Urinary bladder (tissue), 4 donors: Measurements from ENCODE around the gene ZBTB24. TPM values are rescaled to one million over a fixed set of nuclear protein-coding genes. Genes with fewer than 3 reads are reported as not detected.

ENCODE experiments used
- DNase-seq: peaks from one replicate; pipeline ENCODE4 v3.0.0-alpha.2; 2015; ENCODE audit errors: extremely low spot score
- H3K27ac ChIP-seq: one replicate; pipeline ENCODE4 v1.5.1; 2013; ENCODE audit warnings: low read depth, mild to moderate bottlenecking, moderate library complexity
- H3K36me3 ChIP-seq: one replicate; pipeline ENCODE4 v1.6.1; 2013; ENCODE audit warnings: mild to moderate bottlenecking, moderate library complexity; ENCODE audit not compliant: insufficient read depth
- H3K4me1 ChIP-seq: one replicate; pipeline ENCODE4 v1.6.1; 2013; ENCODE audit warnings: mild to moderate bottlenecking, moderate library complexity; ENCODE audit not compliant: insufficient read depth
- H3K4me3 ChIP-seq: one replicate; pipeline ENCODE4 v1.5.1; 2013; ENCODE audit warnings: low read depth, low read length
- WGBS: extraction: QIAGEN DNeasy Blood & Tissue Kit; methylation state at CpG from one replicate; pipeline ENCODE4 v1.1.7; 2013; 5-methylcytosine and 5-hydroxymethylcytosine counted together
- polyA plus RNA-seq: library from polyadenylated mRNA; stranded (reverse); fragments of 200-250 nt; gene quantifications from one replicate; pipeline ENCODE4 v1.2.3, GENCODE V29; 2013
- total RNA-seq: library from RNA; depleted of rRNA; stranded (reverse); fragments of >200 nt; gene quantifications from one replicate; pipeline ENCODE4 v1.2.3, GENCODE V29; 2014
- donor health status: healthy with polysubstance abuse.
- donor health status: healthy.

The ZBTB24 gene
- total and polyA plus RNA-seq, 2 donors: 4.3 to 12.0 TPM

GRCh38 chr6:109488001-109488400, 5.0 kb upstream of the ZBTB24 start:
- no peak for DNase-seq
- Histone ChIP-seq H3K36me3 (no peaks in the 10 kb centered on the region), H3K27ac (no peak overlapping the region), H3K4me3 (no peak overlapping the region), H3K4me1 (no peaks in the 10 kb centered on the region)

- no peak overlapping the region for H3K4me3 ChIP-seq
- H3K4me1 ChIP-seq: peaks cover under 1% of the 10 kb centered on the region
- H3K36me3 ChIP-seq: no peaks in the 10 kb centered on the region
- 80% methylated on average over 1 of the region's 1 CpG for WGBS
- no peak for DNase-seq
- no peak overlapping the region for H3K27ac ChIP-seq
Observed at GRCh38 chr6:109486068-109486467, 3.0 kb upstream of the ZBTB24 start.

GRCh38 chr6:109485266-109485935, 2.4 kb upstream of the ZBTB24 start:
- Histone ChIP-seq H3K27ac (no peak overlapping the region), H3K36me3 (no peaks in the 10 kb centered on the region), H3K4me1 (peaks cover 3% of the 10 kb centered on the region), H3K4me3 (no peak overlapping the region)
- WGBS: 54% methylated on average over 3 of the region's 3 CpGs
- DNase-seq: no peak

- H3K36me3 ChIP-seq: peaks cover 2% of the 10 kb centered on the region
- no peak for DNase-seq
- 34% methylated on average over 3 of the region's 3 CpGs for WGBS
- no peak overlapping the region for H3K4me3 ChIP-seq
- H3K27ac ChIP-seq: peak overlapping the region; percentile 77
- H3K4me1 ChIP-seq: peaks cover 3% of the 10 kb centered on the region
Observed at GRCh38 chr6:109484122-109484521, 1.1 kb upstream of the ZBTB24 start.

- Histone ChIP-seq H3K4me3 (peak overlapping the region; percentile 100), H3K36me3 (peaks cover 2% of the 10 kb centered on the region), H3K27ac (peak overlapping the region; percentile 77), H3K4me1 (peaks cover 3% of the 10 kb centered on the region)
- 2% methylated on average over 6 of the region's 6 CpGs for WGBS
- DNase-seq: no peak
Observed at GRCh38 chr6:109483735-109484057, 677 bp upstream of the ZBTB24 start.

GRCh38 chr6:109480993-109481480, 2.0 kb downstream of the ZBTB24 start:
- WGBS: 96% methylated on average over 7 of the region's 7 CpGs

GRCh38 chr6:109478841-109479624, 4.0 kb downstream of the ZBTB24 start:
- WGBS: 81% methylated on average over 5 of the region's 5 CpGs
- Histone ChIP-seq H3K27ac (no peak overlapping the region), H3K4me3 (no peak overlapping the region), H3K4me1 (peaks cover 5% of the 10 kb centered on the region), H3K36me3 (peaks cover 2% of the 10 kb centered on the region)
- no peak for DNase-seq

More at GRCh38 chr6:109480993-109481480, 2.0 kb downstream of the ZBTB24 start:
- peaks cover 5% of the 10 kb centered on the region for H3K4me1 ChIP-seq
- no peak for DNase-seq
- no peak overlapping the region for H3K27ac ChIP-seq
- no peak overlapping the region for H3K4me3 ChIP-seq
- H3K36me3 ChIP-seq: peaks cover 2% of the 10 kb centered on the region

- Histone ChIP-seq H3K4me1 (peaks cover 5% of the 10 kb centered on the region), H3K27ac (no peak overlapping the region), H3K4me3 (no peak overlapping the region), H3K36me3 (peaks cover 2% of the 10 kb centered on the region)
- DNase-seq: no peak
- WGBS: 85% methylated on average over 9 of the region's 9 CpGs
Observed at GRCh38 chr6:109478222-109478805, 4.7 kb downstream of the ZBTB24 start.

- no peak for DNase-seq
- Histone ChIP-seq H3K4me1 (peaks cover 5% of the 10 kb centered on the region), H3K4me3 (no peak overlapping the region), H3K36me3 (peaks cover 2% of the 10 kb centered on the region), H3K27ac (no peak overlapping the region)
- WGBS: 57% methylated on average over 2 of the region's 2 CpGs
Observed at GRCh38 chr6:109477725-109478124, 5.3 kb downstream of the ZBTB24 start.

GRCh38 chr6:109477184-109477583, 5.8 kb downstream of the ZBTB24 start:
- DNase-seq: no peak
- WGBS: 98% methylated on average over 2 of the region's 2 CpGs
- peaks cover 2% of the 10 kb centered on the region for H3K36me3 ChIP-seq
- H3K27ac ChIP-seq: no peak overlapping the region
- H3K4me3 ChIP-seq: no peak overlapping the region
- peaks cover 5% of the 10 kb centered on the region for H3K4me1 ChIP-seq

- Histone ChIP-seq H3K27ac (no peak overlapping the region), H3K4me1 (peaks cover 2% of the 10 kb centered on the region), H3K36me3 (peaks cover 2% of the 10 kb centered on the region), H3K4me3 (no peak overlapping the region)
- 85% methylated on average over 2 of the region's 2 CpGs for WGBS
- DNase-seq: no peak
Observed at GRCh38 chr6:109475625-109476024, 7.4 kb downstream of the ZBTB24 start.

GRCh38 chr6:109474995-109475394, 8.0 kb downstream of the ZBTB24 start:
- no peak overlapping the region for H3K27ac ChIP-seq
- peaks cover 2% of the 10 kb centered on the region for H3K4me1 ChIP-seq
- H3K4me3 ChIP-seq: no peak overlapping the region
- H3K36me3 ChIP-seq: peaks cover 2% of the 10 kb centered on the region
- 75% methylated on average over 4 of the region's 4 CpGs for WGBS
- no peak for DNase-seq

- H3K27ac ChIP-seq: no peak overlapping the region
- WGBS: 93% methylated on average over 3 of the region's 3 CpGs
- DNase-seq: no peak
- H3K4me1 ChIP-seq: peaks cover 2% of the 10 kb centered on the region
- no peak overlapping the region for H3K4me3 ChIP-seq
- no peaks in the 10 kb centered on the region for H3K36me3 ChIP-seq
Observed at GRCh38 chr6:109473120-109473519, 9.9 kb downstream of the ZBTB24 start.
